ENCODE results near the gene XRCC3. TPM values are rescaled to one million over a fixed set of nuclear protein-coding genes. Genes with fewer than 3 reads are reported as not detected.

The XRCC3 gene
- total and polyA plus RNA-seq, 8 donors = 9.2 to 26.0 (median 17.8) TPM

Other genes starting within 250 kb of the XRCC3 start
- gene CKB, start 192.6 kb downstream of the XRCC3 start, total RNA-seq = 100 to 1,000 TPM; 129 to 272 TPM
- 100 to 1,000 TPM; 168 to 312 (median 210) TPM for gene CKB, start 192.6 kb downstream of the XRCC3 start, polyA plus RNA-seq (ENCODE audit: insufficient read length in 6 of 6)
- 10 to 100 TPM in 1 of 2 donors, 1 to 10 TPM in 1; 8.6 to 12.6 TPM for gene TRMT61A, start 186.3 kb downstream of the XRCC3 start, total RNA-seq
- gene TRMT61A, start 186.3 kb downstream of the XRCC3 start, polyA plus RNA-seq (ENCODE audit: insufficient read length in 6 of 6) = 1 to 10 TPM; 6.0 to 9.7 (median 7.1) TPM
- 10 to 100 TPM; 22.7 to 26.3 TPM for gene BAG5, start 152.8 kb downstream of the XRCC3 start, total RNA-seq
- gene BAG5, start 152.8 kb downstream of the XRCC3 start, polyA plus RNA-seq (ENCODE audit: insufficient read length in 6 of 6) = 10 to 100 TPM; 23.5 to 32.1 (median 26.2) TPM
- gene COA8, start 152.5 kb downstream of the XRCC3 start, total RNA-seq = 10 to 100 TPM; 35.1 to 35.6 TPM
- gene COA8, start 152.5 kb downstream of the XRCC3 start, polyA plus RNA-seq (ENCODE audit: insufficient read length in 6 of 6) = 10 to 100 TPM; 33.2 to 41.7 (median 38.7) TPM
- 100 to 1,000 TPM; 152 to 167 TPM for gene KLC1, start 86.2 kb downstream of the XRCC3 start, total RNA-seq
- gene KLC1, start 86.2 kb downstream of the XRCC3 start, polyA plus RNA-seq (ENCODE audit: insufficient read length in 6 of 6) = 100 to 1,000 TPM; 126 to 185 (median 153) TPM
- 10 to 100 TPM; 42.8 to 57.4 TPM for gene ZFYVE21, start 359 bp upstream of the XRCC3 start, total RNA-seq
- gene ZFYVE21, start 359 bp upstream of the XRCC3 start, polyA plus RNA-seq (ENCODE audit: insufficient read length in 6 of 6) = 10 to 100 TPM; 54.7 to 72.7 (median 63.6) TPM
- gene PPP1R13B, start 132.1 kb upstream of the XRCC3 start, total RNA-seq = 10 to 100 TPM; 48.0 to 57.8 TPM
- gene PPP1R13B, start 132.1 kb upstream of the XRCC3 start, polyA plus RNA-seq (ENCODE audit: insufficient read length in 6 of 6) = 10 to 100 TPM; 53.9 to 86.9 (median 62.1) TPM
- 1 to 10 TPM; 5.4 to 9.1 TPM for gene TDRD9, start 213.0 kb upstream of the XRCC3 start, total RNA-seq
- gene TDRD9, start 213.0 kb upstream of the XRCC3 start, polyA plus RNA-seq (ENCODE audit: insufficient read length in 6 of 6) = 1 to 10 TPM in 4 of 6 donors, under 1 TPM in 2; 0.63 to 2.9 (median 1.4) TPM
- gene RD3L, start 227.1 kb upstream of the XRCC3 start, total RNA-seq = not detected
- under 1 TPM; 0.13 to 0.28 (median 0.19) TPM for gene RD3L, start 227.1 kb upstream of the XRCC3 start, polyA plus RNA-seq (ENCODE audit: insufficient read length in 6 of 6)

All from left lung (tissue), 8 donors.